Glutamatergic neuron (in vitro differentiated cells): Measurements from ENCODE around the gene GREB1. TPM values are rescaled to one million over a fixed set of nuclear protein-coding genes. Genes with fewer than 3 reads are reported as not detected.

Source experiments
- DNase-seq: peaks from one replicate; pipeline ENCODE4 v3.0.0; 2022
- H3K27ac Mint-ChIP-seq: one replicate; pipeline ENCODE4 v1.8.0; 2020; ENCODE audit warnings: mild to moderate bottlenecking, mixed read lengths, inconsistent platforms; ENCODE audit not compliant: unreplicated experiment
- H3K27me3 Mint-ChIP-seq: one replicate; pipeline ENCODE4 v1.8.0; 2020; ENCODE audit warnings: mild to moderate bottlenecking, moderate library complexity, mixed read lengths, inconsistent platforms; ENCODE audit not compliant: unreplicated experiment
- H3K36me3 Mint-ChIP-seq: one replicate; pipeline ENCODE4 v1.8.0; 2020; ENCODE audit warnings: mild to moderate bottlenecking, mixed read lengths, inconsistent platforms; ENCODE audit not compliant: unreplicated experiment
- H3K4me1 Mint-ChIP-seq: one replicate; pipeline ENCODE4 v1.8.0; 2020; ENCODE audit warnings: mild to moderate bottlenecking, low read depth, mixed read lengths, inconsistent platforms; ENCODE audit not compliant: unreplicated experiment
- H3K4me3 Mint-ChIP-seq: one replicate; pipeline ENCODE4 v1.8.0; 2020; ENCODE audit warnings: mild to moderate bottlenecking, mixed read lengths, inconsistent platforms; ENCODE audit not compliant: unreplicated experiment
- H3K9me3 Mint-ChIP-seq: one replicate; pipeline ENCODE4 v1.8.0; 2020; ENCODE audit warnings: mild to moderate bottlenecking, moderate library complexity, mixed read lengths, inconsistent platforms; ENCODE audit not compliant: unreplicated experiment
- CTCF ChIP-seq: fragments of 200-600 bp; sonication (generic); IDR thresholded peaks from one replicate; pipeline ENCODE4 v1.5.0; 2021; ENCODE audit not compliant: partially characterized antibody, unreplicated experiment
- total RNA-seq: library from RNA; stranded (reverse); fragmentation: NEBNext Ultra II Directional; extraction: Animal tissue kit (Norgen Biotek cat#: 25700); gene quantifications from one replicate; pipeline ENCODE4 v1.2.1, GENCODE V29; 2021; ENCODE audit not compliant: unreplicated experiment

The GREB1 gene
- total RNA-seq, 1 donor from 2014 or later = 134 TPM

- no peak overlapping the region for H3K27ac Mint-ChIP-seq
- DNase-seq = no peak
- H3K36me3 Mint-ChIP-seq = no peaks in the 10 kb centered on the region
- no peak for TF ChIP-seq CTCF
- H3K9me3 Mint-ChIP-seq = peaks cover 24% of the 10 kb centered on the region
- peaks cover 15% of the 10 kb centered on the region for H3K27me3 Mint-ChIP-seq
- H3K4me3 Mint-ChIP-seq = no peak overlapping the region
- peaks cover 18% of the 10 kb centered on the region for H3K4me1 Mint-ChIP-seq
Measured at GRCh38 chr2:11581797-11582611, 48.2 kb downstream of the GREB1 start.

GRCh38 chr2:11582612-11582861, 48.7 kb downstream of the GREB1 start:
- Mint-ChIP-seq H3K4me3 (no peak overlapping the region), H3K4me1 (peaks cover 18% of the 10 kb centered on the region), H3K27ac (peak overlapping the region; percentile 34), H3K27me3 (peaks cover 17% of the 10 kb centered on the region), H3K9me3 (peaks cover 25% of the 10 kb centered on the region), H3K36me3 (no peaks in the 10 kb centered on the region)
- no peak for DNase-seq
- TF ChIP-seq CTCF = no peak

- peak; percentile 88 for DNase-seq
- H3K4me1 Mint-ChIP-seq = peaks cover 15% of the 10 kb centered on the region
- H3K9me3 Mint-ChIP-seq = peaks cover 23% of the 10 kb centered on the region
- no peaks in the 10 kb centered on the region for H3K36me3 Mint-ChIP-seq
- H3K4me3 Mint-ChIP-seq = no peak overlapping the region
- H3K27me3 Mint-ChIP-seq = peaks cover 17% of the 10 kb centered on the region
- H3K27ac Mint-ChIP-seq = peak overlapping the region; percentile 34
- TF ChIP-seq CTCF = peak; percentile 95
Measured at GRCh38 chr2:11582862-11583752, 49.3 kb downstream of the GREB1 start.

GRCh38 chr2:11583840-11584524, 50.1 kb downstream of the GREB1 start:
- peaks cover 15% of the 10 kb centered on the region for H3K4me1 Mint-ChIP-seq
- H3K4me3 Mint-ChIP-seq = peak overlapping the region; percentile 44
- H3K27ac Mint-ChIP-seq = peak overlapping the region; percentile 42
- H3K9me3 Mint-ChIP-seq = peaks cover 23% of the 10 kb centered on the region
- peak; percentile 87 for TF ChIP-seq CTCF
- no peaks in the 10 kb centered on the region for H3K36me3 Mint-ChIP-seq
- DNase-seq = peak; percentile 83
- H3K27me3 Mint-ChIP-seq = peaks cover 15% of the 10 kb centered on the region
